Mucosa of gallbladder (tissue), 1 donor: ENCODE data around the gene LCOR. TPM values are rescaled to one million over a fixed set of nuclear protein-coding genes. Genes with fewer than 3 reads are reported as not detected.
A peak's percentile ranks its signal among the peaks of the same experiment; 100 is the strongest.

ENCODE experiments used
- DNase-seq: peaks from one replicate; pipeline ENCODE4 v3.0.0-alpha.2; 2020; ENCODE audit warnings: low spot score
- total RNA-seq: library from RNA; stranded (reverse); gene quantifications from one replicate; pipeline ENCODE4 v1.2.1, GENCODE V29; 2021
- donor health status: DM: no; HTN: no; CAD: no.

Gene LCOR
- total RNA-seq, 1 donor from 2014 or later: 56.0 TPM

- no peak for DNase-seq
Observed at GRCh38 chr10:97010695-97011206, 178.7 kb downstream of the LCOR start.

GRCh38 chr10:97011397-97011796 lies 179.3 kb downstream of the LCOR start:
- DNase-seq: no peak

- DNase-seq: no peak
Observed at GRCh38 chr10:97012470-97012869, 180.4 kb downstream of the LCOR start.

GRCh38 chr10:97013568-97013967 lies 181.5 kb downstream of the LCOR start:
- no peak for DNase-seq

DNA sequence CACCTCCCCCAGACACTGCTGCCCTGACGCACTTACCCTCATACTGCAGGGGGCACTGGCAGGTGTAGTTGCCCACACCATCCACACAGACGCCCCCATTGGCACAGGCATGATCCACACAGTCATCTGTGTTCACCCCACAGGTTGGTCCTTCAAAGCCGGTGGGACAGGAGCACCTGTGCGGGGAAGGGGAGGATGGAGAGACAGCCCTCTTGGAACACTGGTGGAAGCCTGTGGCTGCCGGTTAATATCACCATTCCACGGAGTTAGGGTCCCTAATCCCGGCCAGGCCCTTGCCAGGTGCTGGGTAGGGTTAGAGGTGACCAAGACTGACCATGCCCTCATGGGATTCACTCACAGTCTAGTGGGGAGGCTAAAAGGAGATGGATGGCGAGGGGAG lies 181.9 kb downstream of the LCOR start:
- no peak for DNase-seq

DNA sequence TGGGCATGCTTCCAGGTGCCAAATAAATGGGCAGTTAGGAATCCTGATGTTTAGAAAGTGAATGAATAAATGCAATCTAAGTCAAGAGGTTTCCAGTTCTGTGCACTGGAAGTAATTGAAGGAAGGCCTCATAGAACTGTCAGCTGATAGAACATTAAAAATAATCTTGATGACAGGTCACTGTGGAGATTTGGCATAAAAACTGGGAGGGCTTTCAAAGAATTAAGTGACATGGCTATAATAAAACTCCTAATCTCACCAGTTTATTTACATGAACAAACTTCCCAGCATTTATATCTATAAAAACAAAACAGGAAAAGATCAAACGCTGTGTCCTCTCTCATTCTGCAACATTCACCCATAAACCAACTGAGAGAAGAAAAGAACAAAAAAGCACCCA lies 183.1 kb downstream of the LCOR start:
- DNase-seq: no peak

GRCh38 chr10:97016728-97017473 lies 184.8 kb downstream of the LCOR start:
- no peak for DNase-seq

GRCh38 chr10:97017474-97017903 lies 185.4 kb downstream of the LCOR start:
- DNase-seq: no peak

GRCh38 chr10:97018251-97019212 lies 186.4 kb downstream of the LCOR start:
- DNase-seq: no peak

GRCh38 chr10:97019213-97019844 lies 187.2 kb downstream of the LCOR start:
- DNase-seq: no peak

- peak; percentile 30 for DNase-seq
Observed at GRCh38 chr10:97020452-97021400, 188.6 kb downstream of the LCOR start.

DNA sequence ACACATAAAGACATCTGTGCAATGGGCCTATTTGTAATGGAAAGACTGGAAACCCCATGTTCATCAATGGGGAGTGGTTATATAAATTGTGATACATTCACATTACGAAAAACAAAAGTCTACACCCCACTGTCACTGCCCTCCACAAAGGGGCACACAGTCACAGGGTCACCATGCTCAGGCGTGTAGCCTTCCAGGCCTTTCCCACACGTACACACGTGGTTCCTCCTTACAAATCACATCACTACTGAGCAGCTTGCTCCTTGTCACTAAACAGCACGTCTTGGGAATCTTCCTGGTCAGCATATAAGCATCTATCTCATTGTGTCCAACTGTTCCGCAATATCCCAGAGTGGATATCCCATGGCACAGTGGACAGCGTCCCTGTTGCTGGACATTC lies 190.5 kb downstream of the LCOR start:
- DNase-seq: no peak

DNA sequence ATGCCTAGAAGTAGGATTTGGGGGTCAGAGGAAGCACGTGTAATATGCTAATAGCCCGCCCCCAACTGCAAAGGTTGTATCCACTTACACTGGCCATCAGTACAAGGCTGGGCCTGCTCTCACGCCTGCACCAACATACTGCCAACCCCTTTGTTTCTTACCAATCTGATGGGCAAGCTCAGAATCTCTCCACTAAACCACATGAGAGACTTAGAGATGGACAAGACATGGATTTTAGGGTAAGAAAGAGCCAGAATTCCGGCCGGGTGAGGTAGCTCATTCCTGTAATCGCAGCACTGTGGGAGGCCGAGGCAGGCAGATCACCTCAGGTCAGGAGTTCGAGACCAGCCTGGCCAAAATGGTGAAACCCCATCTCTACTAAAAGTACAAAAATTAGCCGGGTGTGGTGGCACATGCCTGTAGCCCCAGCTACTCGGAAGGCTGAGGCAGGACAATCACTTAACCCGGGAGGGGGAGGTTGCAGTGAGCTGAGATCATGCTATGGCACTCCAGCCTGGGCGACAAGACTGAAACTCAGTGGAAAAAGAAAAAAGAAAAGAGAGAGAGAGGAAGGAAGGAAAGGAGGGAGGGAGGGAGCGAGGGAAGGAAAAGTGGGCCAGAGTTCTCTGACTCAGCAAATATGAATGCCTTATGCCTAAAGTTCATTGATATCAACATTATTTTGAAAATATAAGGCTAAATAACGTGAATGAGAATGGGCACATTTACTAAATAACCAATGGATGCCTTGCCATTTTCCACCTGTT lies 191.5 kb downstream of the LCOR start:
- no peak for DNase-seq

- no peak for DNase-seq
Observed at GRCh38 chr10:97024168-97025073, 192.3 kb downstream of the LCOR start.

DNA sequence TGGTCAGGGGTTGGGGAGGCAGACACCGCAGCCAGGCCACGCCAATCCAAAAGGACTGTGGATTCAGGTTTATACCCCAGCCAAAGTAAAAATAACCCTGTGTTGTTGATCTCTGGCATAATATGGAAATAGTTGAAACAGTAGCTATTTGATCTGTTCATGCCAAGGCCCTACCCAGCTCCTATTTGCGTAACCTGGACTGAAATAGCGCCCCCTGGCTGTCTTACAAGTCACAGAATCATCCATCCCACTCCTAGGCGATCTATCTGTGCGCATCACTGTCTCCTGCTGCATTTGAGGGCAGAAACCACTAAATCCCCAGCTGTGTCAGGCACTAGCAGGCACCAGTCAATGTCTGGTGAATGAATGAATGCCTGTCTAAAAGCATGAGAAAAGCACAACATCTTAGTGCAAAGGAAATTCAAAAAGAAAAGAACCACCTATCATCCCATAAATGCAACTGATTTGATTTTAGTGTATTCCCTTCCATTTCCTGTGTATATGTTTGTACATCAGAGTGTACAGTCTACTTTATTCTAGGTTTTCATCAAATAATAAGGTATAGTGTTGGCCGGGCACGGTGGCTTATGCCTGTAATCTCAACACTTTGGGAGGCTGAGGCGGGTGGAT lies 193.6 kb downstream of the LCOR start:
- DNase-seq: peak; percentile 62

DNA sequence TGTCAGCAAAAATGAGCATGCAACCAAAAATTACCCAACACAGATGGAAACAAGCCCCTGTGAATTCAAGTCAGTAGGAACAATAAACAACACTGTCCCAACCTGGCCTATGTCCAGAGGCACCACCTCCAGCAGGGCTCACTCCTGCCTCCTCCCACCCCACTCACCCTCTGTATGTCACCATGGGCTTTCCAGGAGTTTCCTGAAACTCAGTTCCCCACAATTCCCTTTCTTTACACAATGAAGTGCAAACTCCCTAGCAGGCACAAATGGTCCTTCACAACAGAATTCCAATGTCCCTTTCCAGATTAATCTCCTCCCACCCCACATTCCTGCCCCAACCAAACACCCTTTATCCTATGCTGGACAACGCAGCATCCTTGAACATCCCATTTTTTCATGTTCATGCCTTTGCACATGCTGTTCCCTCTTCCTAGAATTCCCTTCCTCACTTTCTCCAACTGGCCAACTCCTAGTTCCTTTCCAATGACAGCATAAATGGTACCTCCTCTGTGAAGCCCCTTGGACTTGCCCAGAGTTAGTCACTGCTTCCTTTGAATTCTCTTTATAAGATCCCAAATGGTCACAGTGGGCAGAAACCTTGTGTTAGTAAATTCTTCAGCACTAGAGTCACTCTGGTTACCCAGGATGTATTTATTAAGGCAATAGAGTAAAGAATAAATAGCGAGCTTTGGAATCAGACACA lies 196.2 kb downstream of the LCOR start:
- no peak for DNase-seq

- no peak for DNase-seq
Observed at GRCh38 chr10:97028832-97029178, 196.7 kb downstream of the LCOR start.

DNA sequence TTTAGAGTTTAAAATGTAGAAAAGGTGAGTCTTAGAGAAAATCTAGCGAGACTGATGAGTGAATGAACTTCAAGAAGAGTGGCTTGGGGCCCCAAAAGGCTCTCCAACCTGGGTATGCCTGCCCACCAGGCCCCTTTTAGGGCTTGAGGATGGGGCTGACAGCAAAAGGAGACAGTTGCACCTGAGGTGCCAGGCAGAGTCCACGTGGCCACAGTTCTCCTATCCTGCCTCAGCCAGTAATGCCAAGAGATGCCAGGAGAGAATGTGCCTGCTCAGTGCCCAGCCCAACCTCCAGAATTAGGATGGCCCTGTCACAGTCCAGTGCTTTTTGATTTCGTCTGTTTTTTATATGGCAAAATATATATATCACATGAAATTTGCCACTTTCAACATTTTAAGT lies 197.2 kb downstream of the LCOR start:
- no peak for DNase-seq
